Subcutaneous adipose tissue (tissue), 4 donors: ENCODE data around the gene ETS1. TPM values are rescaled to one million over a fixed set of nuclear protein-coding genes. Genes with fewer than 3 reads are reported as not detected.

ENCODE experiments used
- CTCF ChIP-seq: fragments of 450-650 bp; IDR thresholded peaks from one replicate; pipeline ENCODE4 v1.5.1; 2016; ENCODE audit warnings: low read depth, mild to moderate bottlenecking, control low read depth, antibody characterized with exemption, moderate library complexity
- total RNA-seq, 4 donors: library from RNA; depleted of rRNA; stranded (reverse); fragments of >200 nt; gene quantifications; one replicate each; pipeline ENCODE4 v1.1.0, GENCODE V29; 2016

Gene ETS1
- total RNA-seq, 4 donors from 2014 or later = 57.6 to 149 (median 96.7) TPM

- no peak for TF ChIP-seq CTCF
Observed at GRCh38 chr11:128508770-128509510, 78.4 kb downstream of the ETS1 start.

GRCh38 chr11:128507936-128508335 lies 79.4 kb downstream of the ETS1 start:
- TF ChIP-seq CTCF = no peak

GRCh38 chr11:128506999-128507611 lies 80.3 kb downstream of the ETS1 start:
- TF ChIP-seq CTCF = no peak

GRCh38 chr11:128506356-128506755 lies 81.0 kb downstream of the ETS1 start:
- TF ChIP-seq CTCF = no peak

GRCh38 chr11:128505449-128506065 lies 81.8 kb downstream of the ETS1 start:
- no peak for TF ChIP-seq CTCF

- TF ChIP-seq CTCF = no peak
Observed at GRCh38 chr11:128504486-128504885, 82.9 kb downstream of the ETS1 start.

- no peak for TF ChIP-seq CTCF
Observed at GRCh38 chr11:128503245-128503991, 83.9 kb downstream of the ETS1 start.
